HG03565 (cell line): ENCODE results near the gene SPAG16.

Experiments
- ATAC-seq: cut with Tn5 transposase; IDR thresholded peaks from one replicate; pipeline ENCODE4 v1.9.1; 2021; ENCODE audit warnings: mild to moderate bottlenecking, moderate library complexity; ENCODE audit not compliant: unreplicated experiment

Gene SPAG16

DNA sequence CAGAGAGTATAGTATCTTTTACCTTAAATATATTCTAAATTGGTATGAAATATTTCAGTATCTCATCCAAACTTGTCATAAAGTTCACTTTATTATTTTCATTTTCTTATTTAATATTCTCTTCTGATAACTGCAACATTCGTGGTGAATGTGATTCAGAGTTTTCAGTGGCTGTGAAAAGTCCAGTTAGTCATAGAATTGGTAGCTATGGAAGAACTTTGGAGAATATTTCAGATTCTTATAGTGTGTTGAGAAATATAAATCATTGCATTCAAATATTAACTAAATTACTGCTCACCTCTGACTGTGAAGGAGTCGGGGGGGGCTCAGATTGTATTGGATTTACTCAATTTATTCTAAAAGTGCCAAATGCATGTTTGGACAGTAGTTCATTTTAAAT lies 948.0 kb downstream of the SPAG16 start:
- no peak for ATAC-seq

- no peak for ATAC-seq
These were observed 948.9 kb downstream of the SPAG16 start for GRCh38 chr2:214233164-214233563.

DNA sequence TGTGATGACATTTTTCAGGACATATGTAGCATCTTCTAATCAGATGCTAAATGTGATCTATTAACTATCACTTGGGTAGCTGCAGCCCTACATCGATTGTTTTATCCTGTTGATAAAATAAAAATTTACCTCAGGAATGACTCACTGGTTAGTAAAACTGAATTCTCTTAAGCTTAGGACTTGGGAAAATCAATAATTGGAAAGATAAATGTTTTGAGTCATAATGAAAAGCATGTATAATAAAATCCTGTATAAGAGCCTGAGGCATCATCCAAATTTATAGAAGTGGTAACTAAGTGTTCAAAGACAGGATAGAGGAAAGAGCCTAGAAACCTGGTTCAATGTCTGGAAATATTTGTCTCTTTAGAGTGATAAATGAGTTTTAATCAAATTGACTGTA lies 958.5 kb downstream of the SPAG16 start:
- no peak for ATAC-seq

GRCh38 chr2:214244847-214245246 lies 960.6 kb downstream of the SPAG16 start:
- no peak for ATAC-seq

DNA sequence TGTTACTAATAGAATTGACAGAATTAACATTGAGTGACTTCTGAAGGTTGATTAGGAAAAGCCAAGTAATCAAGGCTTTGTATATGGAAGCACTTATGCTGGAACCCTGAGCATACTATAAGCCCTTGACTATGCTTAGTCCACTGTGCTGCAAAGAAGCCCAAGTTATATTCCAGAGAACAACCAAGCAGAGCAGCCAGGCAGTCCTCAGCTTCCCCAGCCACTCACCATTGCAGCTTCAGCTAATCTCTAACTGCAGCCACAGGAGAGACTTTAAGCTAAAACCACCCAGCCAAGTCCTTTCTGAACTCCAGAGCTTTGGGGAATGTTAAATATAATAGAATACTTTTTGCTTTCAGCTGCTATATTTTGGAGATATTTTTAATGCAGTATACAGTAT lies 962.2 kb downstream of the SPAG16 start:
- no peak for ATAC-seq

DNA sequence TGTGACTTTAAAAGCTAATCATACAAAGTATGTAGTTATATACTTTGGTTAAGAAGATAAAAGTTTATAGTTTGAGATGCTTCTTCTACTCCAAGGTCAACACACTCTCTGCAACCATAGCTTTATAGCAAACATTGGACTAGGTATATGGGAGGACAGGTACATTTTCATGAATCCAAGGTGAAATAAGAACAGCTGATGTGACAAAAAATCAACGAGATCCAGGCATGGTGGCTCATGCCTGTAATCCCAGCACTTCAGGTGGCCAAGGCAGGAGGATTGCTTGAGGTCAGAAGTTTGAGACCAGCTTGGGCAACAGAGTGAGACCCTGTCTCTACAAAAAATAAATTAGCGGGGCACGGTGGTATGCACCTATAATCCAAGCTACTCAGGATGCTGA lies 963.3 kb downstream of the SPAG16 start:
- ATAC-seq: no peak

DNA sequence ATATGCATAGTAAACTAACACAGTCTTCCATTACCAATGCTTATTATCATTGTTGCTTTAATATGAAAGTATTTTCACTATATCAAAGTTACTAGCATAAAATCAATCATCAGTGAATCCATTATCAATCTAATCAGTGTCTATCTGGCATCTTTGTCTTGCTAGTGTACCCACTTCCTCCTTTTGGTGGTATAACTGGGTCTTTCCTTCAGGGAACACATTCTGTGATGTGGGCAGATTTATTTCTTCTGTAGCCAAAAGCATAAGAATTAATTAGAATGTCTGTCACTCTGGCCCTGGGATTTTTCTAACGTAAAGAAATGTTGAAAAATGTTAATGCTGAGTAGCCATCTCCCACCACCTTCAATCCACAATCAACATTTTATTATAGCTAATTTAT lies 970.8 kb downstream of the SPAG16 start:
- no peak for ATAC-seq

- no peak for ATAC-seq
These were observed 977.4 kb downstream of the SPAG16 start for GRCh38 chr2:214261683-214262082.

DNA sequence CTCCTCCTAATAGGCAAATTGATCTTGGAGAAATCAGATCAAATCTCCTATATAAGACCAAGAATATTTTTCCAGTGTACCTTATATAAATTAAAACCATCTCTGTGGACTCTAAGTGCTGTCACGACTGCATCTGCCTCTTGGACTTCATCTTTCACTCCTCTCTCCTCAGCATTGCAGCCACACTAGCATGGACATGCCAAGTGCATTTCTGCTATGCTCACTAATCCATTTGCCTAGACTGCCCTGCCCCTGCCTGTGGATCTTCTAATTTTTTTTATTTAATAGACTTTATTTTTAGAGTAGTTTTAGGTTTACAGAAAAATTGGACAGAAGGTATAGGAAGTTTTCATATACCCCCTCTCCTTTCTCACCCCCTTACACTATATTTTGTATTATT lies 979.9 kb downstream of the SPAG16 start:
- no peak for ATAC-seq

- ATAC-seq: no peak
These were observed 981.8 kb downstream of the SPAG16 start for GRCh38 chr2:214265991-214266489.

- no peak for ATAC-seq
These were observed 993.6 kb downstream of the SPAG16 start for GRCh38 chr2:214277880-214278279.

DNA sequence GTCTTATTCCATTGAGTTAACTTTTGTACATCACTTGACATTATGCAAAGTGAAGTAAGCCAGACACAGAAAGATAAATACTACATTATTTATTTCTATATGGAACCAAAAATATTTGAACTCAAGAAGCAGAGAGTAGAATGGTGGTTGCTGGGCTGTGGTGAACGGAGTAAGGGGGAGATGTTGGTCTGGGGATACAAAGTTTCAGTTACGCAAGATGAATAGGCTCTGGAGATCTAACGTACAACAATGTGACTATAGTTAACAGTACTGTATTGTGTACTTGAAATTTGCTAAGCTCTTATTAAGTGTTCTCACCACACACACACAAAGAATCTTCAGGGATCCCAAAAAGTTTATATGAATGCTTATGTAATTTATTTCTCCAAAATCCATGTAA lies 1001.7 kb downstream of the SPAG16 start:
- ATAC-seq: no peak

DNA sequence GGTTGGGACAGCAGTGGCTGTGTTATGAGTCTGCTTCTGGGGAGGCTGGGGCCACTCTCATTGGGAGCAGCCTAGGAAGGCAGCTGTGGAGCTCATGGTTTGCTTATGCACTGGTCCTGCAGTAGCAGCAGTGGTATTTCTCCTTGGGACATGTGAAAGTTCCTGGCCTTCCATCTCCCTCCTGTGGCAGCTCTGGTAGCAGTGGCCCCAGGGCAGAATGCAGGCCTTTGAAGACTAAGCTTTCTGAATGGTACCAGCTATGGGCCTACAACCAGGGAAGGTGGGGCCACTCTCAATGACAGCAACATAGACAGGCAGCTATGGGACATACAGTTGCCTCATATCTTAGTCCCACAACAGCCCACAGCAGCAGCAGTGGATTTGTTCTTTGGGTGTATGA lies 1009.3 kb downstream of the SPAG16 start:
- ATAC-seq: no peak

DNA sequence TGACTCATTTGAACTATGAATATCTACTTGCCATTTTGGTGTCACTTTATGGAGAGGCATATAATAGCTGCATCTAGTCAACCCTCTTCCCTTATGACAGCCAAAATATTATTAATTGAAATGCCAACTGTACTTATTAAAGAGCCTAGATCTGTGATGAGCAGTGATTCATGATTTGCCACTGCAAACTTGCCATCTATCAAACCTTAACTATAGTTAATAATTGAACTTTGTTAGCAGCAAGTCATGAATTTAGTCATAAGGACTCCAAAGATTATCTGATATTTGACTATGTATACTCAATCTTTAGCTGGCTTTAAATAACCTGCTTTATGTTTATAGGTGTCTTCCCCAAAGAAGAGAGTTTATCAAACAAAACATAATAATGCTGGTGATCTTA lies 1010.2 kb downstream of the SPAG16 start:
- no peak for ATAC-seq

- no peak for ATAC-seq
These were observed 1013.2 kb downstream of the SPAG16 start for GRCh38 chr2:214297423-214297822.

DNA sequence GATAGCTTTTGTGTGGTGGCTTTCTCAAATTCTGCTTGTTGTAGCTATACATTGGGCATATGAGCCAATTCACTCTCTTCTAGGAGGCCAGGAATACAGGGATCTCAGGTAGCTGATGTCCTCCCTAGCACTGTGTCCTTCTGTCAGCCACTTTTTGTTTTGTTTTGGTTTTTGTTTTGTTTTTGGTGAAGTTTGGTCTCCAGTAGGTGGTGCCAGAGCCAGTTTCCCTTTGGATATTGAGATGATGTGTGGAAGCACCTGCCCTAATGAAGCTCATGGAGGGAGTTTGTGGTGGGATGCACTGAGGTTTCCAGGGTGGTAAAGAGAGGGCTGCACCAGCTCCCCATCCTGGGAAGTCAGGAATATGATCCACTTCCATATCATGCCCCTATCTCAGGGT lies 1026.1 kb downstream of the SPAG16 start:
- peak; percentile 70 for ATAC-seq

GRCh38 chr2:214311031-214311533 lies 1026.8 kb downstream of the SPAG16 start:
- peak; percentile 40 for ATAC-seq

DNA sequence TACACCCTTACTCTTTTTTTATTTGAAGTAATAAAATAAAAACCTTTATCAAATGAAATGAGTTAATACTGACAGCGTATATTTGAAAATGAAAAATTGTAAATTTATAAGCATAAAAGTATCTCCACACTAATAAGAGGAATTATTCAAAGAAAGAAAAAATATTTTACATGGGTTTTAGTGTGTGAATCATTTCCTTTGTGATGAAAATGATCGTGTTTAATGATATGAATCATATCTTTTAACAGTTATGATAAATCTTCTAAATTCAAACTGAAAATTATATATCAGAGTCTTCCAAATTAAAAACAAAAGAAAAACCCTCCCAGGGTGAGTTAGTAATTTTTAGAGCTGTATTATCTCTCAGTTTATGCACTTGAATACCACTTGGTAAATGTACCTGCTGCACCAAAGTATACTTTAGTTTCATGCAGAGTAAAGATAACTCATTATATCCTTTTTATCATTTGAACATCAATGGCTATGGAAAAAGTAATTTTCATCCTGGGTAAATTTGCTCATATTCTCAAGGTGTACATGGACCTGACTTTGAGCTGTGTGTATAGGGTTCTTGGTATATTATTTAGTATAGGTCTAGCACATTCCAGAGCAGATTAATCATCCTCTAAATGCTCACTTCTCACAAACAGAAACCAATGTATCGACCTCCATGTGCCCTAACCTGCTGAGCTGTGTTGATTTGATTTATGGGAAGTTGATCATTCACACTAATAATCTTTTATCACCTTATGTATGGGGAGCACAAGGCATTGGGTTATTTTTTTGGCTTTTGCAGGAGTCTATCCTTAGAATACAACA lies 1027.9 kb downstream of the SPAG16 start:
- ATAC-seq: no peak

DNA sequence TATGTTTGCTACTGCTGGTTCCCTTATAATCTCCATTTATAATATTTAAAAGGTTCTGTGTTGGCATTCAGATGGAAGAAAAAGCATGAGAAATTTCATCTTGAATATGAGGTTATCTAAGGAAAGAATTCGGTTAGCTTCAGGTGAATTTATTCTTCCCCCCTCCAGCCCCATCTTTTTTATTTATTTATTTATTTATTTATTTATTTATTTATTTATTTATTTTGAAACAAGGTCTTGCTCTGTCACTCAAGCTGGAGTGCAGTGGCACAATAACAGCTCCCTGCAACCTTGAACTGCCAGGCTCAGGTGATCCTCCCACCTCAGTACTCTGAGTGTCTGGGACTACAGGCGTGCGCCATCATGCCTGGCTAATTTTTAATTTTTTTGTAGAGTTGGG lies 1031.1 kb downstream of the SPAG16 start:
- ATAC-seq: no peak

DNA sequence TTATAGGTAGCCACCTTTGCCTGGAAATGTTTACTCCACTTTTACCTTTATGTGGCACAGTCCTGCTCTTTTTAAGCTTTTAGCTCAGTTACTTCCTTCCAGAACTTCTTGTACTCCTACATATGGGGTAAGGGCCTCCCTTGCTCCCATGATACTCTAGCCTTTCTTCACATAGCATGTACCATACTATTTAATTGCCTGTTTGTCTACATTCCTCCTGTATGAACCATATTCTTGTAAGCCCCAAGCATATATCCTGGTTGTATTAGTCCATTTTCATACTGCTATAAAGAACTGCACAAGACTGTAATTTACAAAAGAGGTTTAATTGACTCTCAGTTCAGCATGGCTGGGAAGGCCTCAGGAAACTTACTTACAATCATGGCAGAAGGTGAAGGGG lies 1035.9 kb downstream of the SPAG16 start:
- no peak for ATAC-seq

DNA sequence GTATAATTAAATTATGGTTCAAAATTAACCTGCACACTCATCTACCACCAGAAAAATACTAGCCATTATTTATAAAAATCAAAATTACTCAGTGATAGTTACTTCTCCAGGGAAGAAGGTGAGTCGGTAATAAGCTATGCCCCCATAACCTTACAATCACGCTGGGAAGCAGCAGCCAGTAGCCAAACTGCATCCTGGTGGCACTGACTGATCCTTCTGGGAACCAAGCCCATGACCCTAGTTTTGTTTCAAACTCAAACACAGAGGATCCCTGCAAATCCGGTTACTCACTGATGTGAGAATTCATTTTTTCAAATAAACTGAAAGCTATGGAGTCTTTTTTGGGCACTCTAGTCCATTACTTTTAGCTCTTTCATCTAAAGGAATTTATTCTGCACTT lies 1038.4 kb downstream of the SPAG16 start:
- ATAC-seq: no peak

DNA sequence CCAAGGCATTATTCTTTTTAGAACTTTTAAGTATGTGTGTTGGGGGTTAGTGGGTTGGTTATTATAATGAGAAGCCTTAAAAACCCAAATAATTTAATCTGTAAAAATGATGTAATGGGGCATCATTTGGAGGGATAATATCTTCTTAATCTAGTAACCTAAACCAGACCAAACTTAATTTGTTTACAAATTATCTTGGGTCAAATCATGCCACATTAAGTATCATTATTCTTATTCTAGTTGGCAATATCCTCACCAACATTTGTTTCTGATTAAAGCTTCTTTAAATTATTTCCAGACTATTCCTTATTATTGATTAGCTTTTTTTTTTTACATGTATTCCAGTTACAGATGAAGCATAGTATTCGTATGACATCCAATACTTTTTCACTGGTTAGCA lies 1041.1 kb downstream of the SPAG16 start:
- no peak for ATAC-seq

GRCh38 chr2:214328941-214329340 lies 1044.7 kb downstream of the SPAG16 start:
- no peak for ATAC-seq
